ENCODE measurements around the gene HBD.

DNA sequence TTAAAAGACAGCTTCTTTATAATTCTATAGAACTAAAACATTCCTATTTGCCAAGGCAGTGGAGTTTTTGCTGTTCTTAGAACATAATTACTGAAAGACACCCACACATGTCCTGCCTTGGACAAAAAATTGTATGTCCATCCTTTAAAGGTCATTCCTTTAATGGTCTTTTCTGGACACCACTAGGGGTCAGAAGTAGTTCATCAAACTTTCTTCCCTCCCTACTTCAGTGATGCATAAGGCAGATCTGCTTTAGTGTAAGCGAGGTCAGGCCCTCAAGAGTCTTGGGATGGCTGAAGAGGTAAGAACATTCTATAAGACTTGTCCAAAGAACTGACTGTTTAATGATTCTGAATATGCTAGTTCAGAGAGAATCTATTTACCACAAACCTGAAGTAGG lies 29.5 kb downstream of the HBD start:
- TF ChIP-seq, protein P1, sequence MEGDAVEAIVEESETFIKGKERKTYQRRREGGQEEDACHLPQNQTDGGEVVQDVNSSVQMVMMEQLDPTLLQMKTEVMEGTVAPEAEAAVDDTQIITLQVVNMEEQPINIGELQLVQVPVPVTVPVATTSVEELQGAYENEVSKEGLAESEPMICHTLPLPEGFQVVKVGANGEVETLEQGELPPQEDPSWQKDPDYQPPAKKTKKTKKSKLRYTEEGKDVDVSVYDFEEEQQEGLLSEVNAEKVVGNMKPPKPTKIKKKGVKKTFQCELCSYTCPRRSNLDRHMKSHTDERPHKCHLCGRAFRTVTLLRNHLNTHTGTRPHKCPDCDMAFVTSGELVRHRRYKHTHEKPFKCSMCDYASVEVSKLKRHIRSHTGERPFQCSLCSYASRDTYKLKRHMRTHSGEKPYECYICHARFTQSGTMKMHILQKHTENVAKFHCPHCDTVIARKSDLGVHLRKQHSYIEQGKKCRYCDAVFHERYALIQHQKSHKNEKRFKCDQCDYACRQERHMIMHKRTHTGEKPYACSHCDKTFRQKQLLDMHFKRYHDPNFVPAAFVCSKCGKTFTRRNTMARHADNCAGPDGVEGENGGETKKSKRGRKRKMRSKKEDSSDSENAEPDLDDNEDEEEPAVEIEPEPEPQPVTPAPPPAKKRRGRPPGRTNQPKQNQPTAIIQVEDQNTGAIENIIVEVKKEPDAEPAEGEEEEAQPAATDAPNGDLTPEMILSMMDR (IDR thresholded peaks at IDR 0.05): peak in 10 of 12 donors; percentile 20 to 51 (median 38)
- no peak for TF ChIP-seq POLR2A (IDR thresholded peaks at IDR 0.05)

Data from heart left ventricle (tissue), 13 donors.